Caki2 (cell line): ENCODE measurements around the gene WIPF3. TPM values are rescaled to one million over a fixed set of nuclear protein-coding genes. Genes with fewer than 3 reads are reported as not detected.

Experiments
- DNase-seq: peaks from one replicate; pipeline ENCODE4 v3.0.0-alpha.2; 2015; ENCODE audit warnings: low read depth
- in situ Hi-C: cut with HindIII; loops from 2 replicates; pipeline ENCODE4 v1.10.0; 2016; ENCODE audit warnings: low sequenced_read_pairs, low pct_unique_long_range_greater_than_20kb, mixed read lengths
- total RNA-seq: library from RNA; depleted of rRNA; stranded (reverse); fragments of >200 nt; shearing (Covaris generic); gene quantifications from 2 replicates; pipeline ENCODE4 v1.2.3, GENCODE V29; 2014; ENCODE audit warnings: low replicate concordance

Gene WIPF3
- total RNA-seq, 1 experiment from 2014 or later = 0.27 TPM

GRCh38 chr7:29861884-29862283, 55.6 kb downstream of the WIPF3 start:
- in situ Hi-C loops = no loop called here
- DNase-seq = no peak

- in situ Hi-C loops = no loop called here
- DNase-seq = no peak
These were observed 58.3 kb downstream of the WIPF3 start for GRCh38 chr7:29864656-29865055.

GRCh38 chr7:29865526-29865925, 59.2 kb downstream of the WIPF3 start:
- in situ Hi-C loops = no loop called here
- peak; percentile 21 for DNase-seq

DNA sequence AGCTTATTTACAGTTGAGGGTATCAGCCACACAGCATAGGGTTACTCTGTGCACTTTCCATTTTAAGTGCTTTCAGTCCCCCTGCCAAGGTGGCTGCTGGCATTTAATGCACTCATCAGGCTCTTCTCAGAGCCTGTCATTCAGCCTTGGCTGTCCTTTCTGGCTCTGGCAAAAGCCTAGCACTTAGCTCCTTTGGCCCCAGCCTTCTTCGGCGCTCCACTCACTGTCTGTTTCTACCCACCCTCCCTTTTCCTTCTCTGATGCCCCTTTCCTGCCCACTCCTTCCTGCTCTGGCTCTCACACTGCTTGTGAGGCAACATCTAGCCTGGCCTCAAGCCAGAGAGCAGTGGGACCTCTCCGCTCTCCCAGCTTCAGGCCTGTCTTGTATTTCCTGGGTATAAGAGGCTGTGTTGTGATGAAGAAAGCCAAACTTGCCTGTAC, 60.2 kb downstream of the WIPF3 start:
- in situ Hi-C loops = no loop called here
- DNase-seq = no peak

GRCh38 chr7:29871787-29872398, 65.6 kb downstream of the WIPF3 start:
- no peak for DNase-seq
- in situ Hi-C loops = no loop called here

DNA sequence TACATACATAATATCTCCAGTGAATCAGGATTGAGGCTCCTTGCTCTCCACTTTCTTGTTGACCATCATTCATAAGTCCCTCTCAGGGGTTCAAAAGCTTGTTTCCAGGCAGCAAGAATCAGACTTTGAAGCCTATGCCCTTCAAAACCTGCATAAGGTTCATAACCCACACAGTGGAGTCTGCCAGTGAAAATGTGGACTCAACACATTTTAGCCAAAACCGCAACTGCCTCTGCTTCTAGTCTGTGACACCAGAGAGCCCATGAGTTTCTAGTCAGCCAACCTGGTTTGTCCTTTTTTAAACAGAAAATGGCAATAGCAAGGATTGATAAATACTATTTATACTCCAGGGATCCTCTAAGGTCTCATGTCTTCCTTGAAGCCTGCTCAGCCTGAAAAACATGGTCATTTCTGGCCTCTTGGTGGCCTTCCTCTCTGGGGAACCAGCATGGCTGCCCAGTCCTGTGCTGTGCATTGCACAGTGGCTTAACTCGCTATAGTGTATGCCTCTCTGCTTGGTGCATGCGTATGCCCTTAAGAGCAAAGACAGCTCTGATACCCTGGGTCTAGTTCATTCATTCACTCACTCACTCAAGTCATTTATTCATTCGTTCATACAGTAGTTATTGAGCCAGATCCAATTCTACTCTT, 67.5 kb downstream of the WIPF3 start:
- in situ Hi-C loops = no loop called here
- no peak for DNase-seq

DNA sequence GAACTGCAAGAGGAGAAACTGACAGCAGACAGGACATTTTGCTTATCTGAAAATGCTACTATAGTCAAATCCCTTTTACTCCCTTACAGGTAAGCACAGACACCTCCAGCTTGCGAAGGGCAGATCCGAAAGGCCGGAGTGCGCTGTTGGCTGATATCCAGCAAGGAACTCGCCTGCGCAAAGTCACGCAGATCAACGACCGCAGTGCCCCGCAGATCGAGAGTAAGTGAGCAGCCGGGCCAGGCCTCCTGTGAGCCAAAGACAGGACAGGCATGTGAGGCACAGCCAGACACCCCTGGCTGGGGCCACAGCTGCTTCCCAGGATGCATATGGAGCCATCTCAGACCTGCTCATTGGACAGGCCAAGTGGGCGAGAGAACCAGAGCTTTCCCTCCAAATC, 69.4 kb downstream of the WIPF3 start:
- in situ Hi-C loops = no loop called here

DNA sequence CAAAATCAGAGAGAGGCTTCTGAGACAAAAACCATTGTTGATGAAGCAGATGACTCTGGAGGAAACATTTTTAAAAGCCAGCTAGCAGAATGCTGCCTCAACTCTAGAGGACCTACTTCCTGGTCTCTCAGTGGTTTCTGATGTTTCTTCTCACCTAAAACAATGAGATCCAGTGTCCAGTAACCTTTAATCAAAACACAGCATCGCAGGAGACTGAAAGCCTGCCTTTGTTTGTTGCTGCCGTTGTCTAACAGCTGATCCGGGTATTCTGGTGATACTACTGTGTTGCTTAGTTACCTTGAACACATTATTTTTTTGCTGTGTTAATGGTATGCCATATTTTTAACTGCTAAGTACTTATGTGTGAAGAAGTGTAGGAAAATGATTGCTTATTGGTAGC, 70.9 kb downstream of the WIPF3 start:
- in situ Hi-C loops = no loop called here
- DNase-seq = no peak

More for the DNA sequence above, 69.4 kb downstream of the WIPF3 start:
- DNase-seq = no peak

DNA sequence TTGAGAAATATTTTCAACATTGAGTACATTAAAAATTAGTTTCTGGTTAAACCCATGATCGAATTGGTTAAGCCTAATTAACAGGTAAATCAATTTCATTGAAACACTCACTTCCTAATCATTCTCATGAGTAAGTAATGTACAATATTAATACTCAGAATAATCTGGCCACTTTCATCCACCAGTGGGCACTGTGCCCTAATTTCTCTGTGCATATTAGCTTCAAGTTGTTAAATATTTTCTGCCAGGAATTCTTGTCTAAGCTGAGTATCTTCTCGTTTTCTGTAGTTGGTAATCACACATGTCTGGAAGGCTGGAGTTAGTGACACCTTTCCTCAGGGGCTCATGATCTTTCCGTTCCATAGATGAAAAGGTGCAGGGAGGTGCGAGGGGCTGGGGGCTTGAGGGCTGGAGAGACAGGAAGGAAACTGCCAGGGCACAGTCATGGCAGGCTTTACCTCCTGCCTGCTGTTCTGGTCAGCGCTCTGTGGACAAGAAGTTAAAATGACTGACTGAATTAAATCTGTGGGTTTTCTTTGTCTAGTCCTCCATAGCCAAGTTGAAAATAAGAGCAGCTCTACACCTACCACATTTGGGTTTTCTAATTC, 71.9 kb downstream of the WIPF3 start:
- in situ Hi-C loops = no loop called here
- DNase-seq = no peak

DNA sequence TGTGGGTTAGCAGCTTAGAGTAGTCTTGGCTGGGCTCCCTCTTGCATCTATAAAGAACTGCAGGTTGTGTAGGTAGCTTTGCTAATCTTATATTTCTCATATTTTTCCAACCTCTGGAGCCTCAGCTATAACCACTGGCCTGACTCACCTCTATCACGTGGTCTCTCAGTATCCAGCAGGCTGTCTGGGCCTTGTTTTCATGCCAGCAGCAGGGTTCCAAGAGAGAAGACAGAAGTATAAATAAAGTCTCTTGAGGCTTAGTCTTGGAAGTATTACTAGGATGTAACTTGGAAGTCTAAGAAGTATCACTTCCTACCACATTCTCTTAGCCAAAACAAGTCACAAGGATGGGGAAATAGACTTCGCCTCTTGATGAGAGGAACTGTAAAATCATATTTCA, 73.3 kb downstream of the WIPF3 start:
- in situ Hi-C loops = no loop called here

DNA sequence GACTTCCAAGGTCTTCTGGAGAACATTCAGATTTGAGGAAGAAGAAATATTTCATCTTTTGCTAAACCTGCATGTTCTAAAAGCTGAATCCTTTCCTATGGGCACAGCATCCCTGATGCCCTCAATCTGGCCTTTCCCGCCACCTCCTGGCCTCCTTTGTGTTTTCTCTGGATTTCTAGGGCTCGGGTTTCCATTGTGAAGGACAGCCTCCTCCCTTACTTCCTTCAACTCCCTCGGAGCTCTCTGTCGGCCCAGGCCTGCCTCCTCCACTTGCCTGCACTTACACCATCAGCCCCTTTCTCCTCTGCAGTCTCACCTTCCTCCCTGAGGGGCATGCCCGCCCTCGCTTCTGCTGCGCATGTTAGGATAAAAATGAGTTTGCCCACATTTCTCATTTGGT, 75.4 kb downstream of the WIPF3 start:
- no peak for DNase-seq
- in situ Hi-C loops = no loop called here

More for the DNA sequence above, 73.3 kb downstream of the WIPF3 start:
- no peak for DNase-seq

DNA sequence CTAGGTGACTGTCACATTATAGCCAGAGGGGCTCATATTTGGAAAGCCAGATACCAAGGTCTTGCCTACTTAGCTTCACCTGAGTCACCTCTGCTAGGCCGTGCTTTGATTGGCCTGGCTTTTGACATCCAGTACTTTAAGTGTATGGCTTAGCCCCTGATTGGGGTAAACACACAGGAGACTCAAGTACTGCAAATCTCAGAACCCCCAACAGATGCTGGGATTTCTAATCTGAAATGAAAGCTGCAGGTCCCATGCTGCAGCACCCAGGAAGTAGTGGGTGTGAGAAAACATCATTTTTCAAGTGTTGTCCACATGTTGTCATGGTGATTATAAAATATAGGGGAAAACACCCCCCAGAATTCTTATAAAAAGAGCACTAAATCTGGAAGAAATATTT, 76.2 kb downstream of the WIPF3 start:
- DNase-seq = no peak
- in situ Hi-C loops = no loop called here

- in situ Hi-C loops = no loop called here
- DNase-seq = no peak
These were observed 77.4 kb downstream of the WIPF3 start for GRCh38 chr7:29883462-29884398.

DNA sequence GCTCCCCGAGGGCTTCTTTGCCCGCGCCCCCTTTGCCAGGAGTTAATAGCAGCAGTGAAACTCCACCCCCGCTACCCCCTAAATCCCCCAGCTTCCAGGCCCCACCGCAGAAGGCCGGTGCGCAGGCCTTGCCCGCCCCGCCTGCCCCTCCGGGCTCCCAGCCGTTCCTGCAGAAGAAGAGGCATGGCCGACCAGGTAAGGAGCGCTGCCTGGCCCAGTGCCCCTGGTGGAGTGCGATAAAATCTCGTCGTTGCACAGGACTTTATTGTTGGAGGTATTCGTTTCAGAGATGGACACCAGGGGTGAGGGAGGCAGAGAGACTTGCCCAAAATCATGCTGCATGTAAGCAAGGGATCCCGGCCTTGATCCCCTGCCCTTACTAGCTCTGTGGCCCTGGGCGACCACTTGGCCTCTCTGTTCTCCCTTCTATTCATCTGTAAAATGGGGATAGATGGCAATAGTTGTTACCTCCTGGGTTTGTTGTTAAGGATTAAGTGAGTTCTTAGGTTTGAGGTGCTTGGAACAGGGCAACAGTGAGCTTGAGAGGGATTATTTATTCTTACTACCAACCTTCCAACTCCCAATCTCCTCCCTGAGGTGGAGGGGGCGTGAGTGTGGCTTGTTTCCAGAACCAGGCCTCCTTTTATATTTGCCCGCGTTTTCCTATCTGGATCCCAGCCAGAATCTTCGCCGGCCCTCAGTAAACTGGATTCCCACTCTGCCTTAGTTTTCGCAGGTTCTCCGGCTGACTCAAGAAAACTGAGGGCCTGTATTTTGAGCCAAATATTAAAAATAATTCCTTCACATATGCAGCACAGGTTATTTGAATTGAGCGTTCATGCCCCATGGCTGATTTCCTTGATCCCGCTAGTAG, 78.3 kb downstream of the WIPF3 start:
- DNase-seq = no peak
- in situ Hi-C loops = no loop called here

- in situ Hi-C loops = no loop called here
- no peak for DNase-seq
These were observed 79.3 kb downstream of the WIPF3 start for GRCh38 chr7:29885626-29886025.

GRCh38 chr7:29886827-29887226, 80.5 kb downstream of the WIPF3 start:
- DNase-seq = no peak
- in situ Hi-C loops = no loop called here

GRCh38 chr7:29888006-29888405, 81.7 kb downstream of the WIPF3 start:
- in situ Hi-C loops = no loop called here
- no peak for DNase-seq

- DNase-seq = no peak
- in situ Hi-C loops = no loop called here
These were observed 83.0 kb downstream of the WIPF3 start for GRCh38 chr7:29889288-29889687.
